ENCODE results near the gene PROB1.

The PROB1 gene

GRCh38 chr5:139393497-139394122, 1.3 kb downstream of the PROB1 start:
- H3K4me1 ChIP-seq (ENCODE audit: control insufficient read depth in 5 of 5, insufficient read depth in 5 of 5, low read length in 5 of 5): peaks cover 0 to 61% (median 42%) of the 10 kb centered on the region in 5 donors

GRCh38 chr5:139392678-139393496, 2.0 kb downstream of the PROB1 start:
- H3K9ac ChIP-seq (ENCODE audit: low read length in 5 of 5): peak overlapping the region in 2 of 5 donors; percentile 10 to 53

More at GRCh38 chr5:139393497-139394122, 1.3 kb downstream of the PROB1 start:
- H3K9me3 ChIP-seq (ENCODE audit: control insufficient read depth in 5 of 5, low read length in 5 of 5): no peaks in the 10 kb centered on the region
- peaks cover 14 to 31% (median 23%) of the 10 kb centered on the region in 5 donors for H3K27me3 ChIP-seq (ENCODE audit: control insufficient read depth in 5 of 5, insufficient read depth in 4 of 5, low read length in 5 of 5)
- H3K27ac ChIP-seq (ENCODE audit: low read depth, low read length): no peak overlapping the region
- peak overlapping the region in 2 of 5 donors; percentile 25 to 53 for H3K9ac ChIP-seq (ENCODE audit: low read length in 5 of 5)
- H3K36me3 ChIP-seq (ENCODE audit: control insufficient read depth in 5 of 5, insufficient read depth in 5 of 5, low read length in 5 of 5): no peaks in the 10 kb centered on the region
- peak overlapping the region; percentile 35 to 67 (median 59) for H3K4me3 ChIP-seq (ENCODE audit: low read depth in 1 of 5, low read length in 5 of 5)

GRCh38 chr5:139392324-139392677, 2.6 kb downstream of the PROB1 start:
- Histone ChIP-seq H3K36me3 (ENCODE audit: control insufficient read depth in 5 of 5, insufficient read depth in 5 of 5, low read length in 5 of 5) (no peaks in the 10 kb centered on the region), H3K27me3 (ENCODE audit: control insufficient read depth in 5 of 5, insufficient read depth in 4 of 5, low read length in 5 of 5) (peaks cover 14 to 31% (median 23%) of the 10 kb centered on the region in 5 donors), H3K4me1 (ENCODE audit: control insufficient read depth in 5 of 5, insufficient read depth in 5 of 5, low read length in 5 of 5) (peaks cover 0 to 71% (median 44%) of the 10 kb centered on the region in 5 donors), H3K4me3 (ENCODE audit: low read depth in 1 of 5, low read length in 5 of 5) (peak overlapping the region in 2 of 5 donors; percentile 64 to 67), H3K9me3 (ENCODE audit: control insufficient read depth in 5 of 5, low read length in 5 of 5) (no peaks in the 10 kb centered on the region), H3K9ac (ENCODE audit: low read length in 5 of 5) (peak overlapping the region in 1 of 5 donors; percentile 14), H3K27ac (ENCODE audit: low read depth, low read length) (no peak overlapping the region)

More at GRCh38 chr5:139392678-139393496, 2.0 kb downstream of the PROB1 start:
- Histone ChIP-seq H3K27ac (ENCODE audit: low read depth, low read length) (no peak overlapping the region), H3K9me3 (ENCODE audit: control insufficient read depth in 5 of 5, low read length in 5 of 5) (no peaks in the 10 kb centered on the region), H3K27me3 (ENCODE audit: control insufficient read depth in 5 of 5, insufficient read depth in 4 of 5, low read length in 5 of 5) (peaks cover 14 to 31% (median 23%) of the 10 kb centered on the region in 5 donors), H3K4me1 (ENCODE audit: control insufficient read depth in 5 of 5, insufficient read depth in 5 of 5, low read length in 5 of 5) (peaks cover 0 to 68% (median 44%) of the 10 kb centered on the region in 5 donors), H3K4me3 (ENCODE audit: low read depth in 1 of 5, low read length in 5 of 5) (peak overlapping the region; percentile 32 to 67 (median 57)), H3K36me3 (ENCODE audit: control insufficient read depth in 5 of 5, insufficient read depth in 5 of 5, low read length in 5 of 5) (no peaks in the 10 kb centered on the region)

GRCh38 chr5:139391570-139392323, 3.2 kb downstream of the PROB1 start:
- peak overlapping the region in 1 of 5 donors; percentile 67 for H3K4me3 ChIP-seq (ENCODE audit: low read depth in 1 of 5, low read length in 5 of 5)
- H3K4me1 ChIP-seq (ENCODE audit: control insufficient read depth in 5 of 5, insufficient read depth in 5 of 5, low read length in 5 of 5): peaks cover 0 to 71% (median 44%) of the 10 kb centered on the region in 5 donors
- H3K27me3 ChIP-seq (ENCODE audit: control insufficient read depth in 5 of 5, insufficient read depth in 4 of 5, low read length in 5 of 5): peaks cover 14 to 31% (median 23%) of the 10 kb centered on the region in 5 donors
- H3K9me3 ChIP-seq (ENCODE audit: control insufficient read depth in 5 of 5, low read length in 5 of 5): no peaks in the 10 kb centered on the region
- H3K27ac ChIP-seq (ENCODE audit: low read depth, low read length): no peak overlapping the region
- H3K9ac ChIP-seq (ENCODE audit: low read length in 5 of 5): peak overlapping the region in 3 of 5 donors; percentile 12 to 25 (median 14)
- no peaks in the 10 kb centered on the region for H3K36me3 ChIP-seq (ENCODE audit: control insufficient read depth in 5 of 5, insufficient read depth in 5 of 5, low read length in 5 of 5)

GRCh38 chr5:139390639-139391569, 4.0 kb downstream of the PROB1 start:
- Histone ChIP-seq H3K9me3 (ENCODE audit: control insufficient read depth in 5 of 5, low read length in 5 of 5) (no peaks in the 10 kb centered on the region), H3K9ac (ENCODE audit: low read length in 5 of 5) (peak overlapping the region in 1 of 5 donors; percentile 12), H3K27ac (ENCODE audit: low read depth, low read length) (no peak overlapping the region), H3K27me3 (ENCODE audit: control insufficient read depth in 5 of 5, insufficient read depth in 4 of 5, low read length in 5 of 5) (peaks cover 14 to 30% (median 23%) of the 10 kb centered on the region in 5 donors), H3K4me1 (ENCODE audit: control insufficient read depth in 5 of 5, insufficient read depth in 5 of 5, low read length in 5 of 5) (peaks cover 0 to 68% (median 44%) of the 10 kb centered on the region in 5 donors), H3K4me3 (ENCODE audit: low read depth in 1 of 5, low read length in 5 of 5) (peak overlapping the region in 1 of 5 donors; percentile 67), H3K36me3 (ENCODE audit: control insufficient read depth in 5 of 5, insufficient read depth in 5 of 5, low read length in 5 of 5) (no peaks in the 10 kb centered on the region)

GRCh38 chr5:139389701-139390638, 4.9 kb downstream of the PROB1 start, which contains the start of gene MZB1:
Gene MZB1, minus strand, starts transcription at chr5:139389913. Its CDS starts 57 bp downstream, at chr5:139389856.
- H3K4me1 ChIP-seq (ENCODE audit: control insufficient read depth in 5 of 5, insufficient read depth in 5 of 5, low read length in 5 of 5): peaks cover 0 to 60% (median 43%) of the 10 kb centered on the region in 5 donors
- no peaks in the 10 kb centered on the region for H3K9me3 ChIP-seq (ENCODE audit: control insufficient read depth in 5 of 5, low read length in 5 of 5)
- H3K4me3 ChIP-seq (ENCODE audit: low read depth in 1 of 5, low read length in 5 of 5): no peak within 1 kb of the TSS
- no peaks in the 10 kb centered on the region for H3K36me3 ChIP-seq (ENCODE audit: control insufficient read depth in 5 of 5, insufficient read depth in 5 of 5, low read length in 5 of 5)
- peaks cover 11 to 23% (median 17%) of the 10 kb centered on the region in 5 donors for H3K27me3 ChIP-seq (ENCODE audit: control insufficient read depth in 5 of 5, insufficient read depth in 4 of 5, low read length in 5 of 5)
- no peak within 1 kb of the TSS for H3K27ac ChIP-seq (ENCODE audit: low read depth, low read length)
- no peak within 1 kb of the TSS for H3K9ac ChIP-seq (ENCODE audit: low read length in 5 of 5)

- H3K9ac ChIP-seq (ENCODE audit: low read length in 5 of 5): no peak overlapping the region
Observed at GRCh38 chr5:139388198-139388821, 6.6 kb downstream of the PROB1 start.

GRCh38 chr5:139387611-139388197, 7.2 kb downstream of the PROB1 start:
- Histone ChIP-seq H3K9me3 (ENCODE audit: control insufficient read depth in 5 of 5, low read length in 5 of 5) (no peaks in the 10 kb centered on the region), H3K27me3 (ENCODE audit: control insufficient read depth in 5 of 5, insufficient read depth in 4 of 5, low read length in 5 of 5) (peaks cover 0 to 5% (median under 1%) of the 10 kb centered on the region in 5 donors), H3K4me3 (ENCODE audit: low read depth in 1 of 5, low read length in 5 of 5) (no peak overlapping the region), H3K27ac (ENCODE audit: low read depth, low read length) (no peak overlapping the region), H3K36me3 (ENCODE audit: control insufficient read depth in 5 of 5, insufficient read depth in 5 of 5, low read length in 5 of 5) (no peaks in the 10 kb centered on the region), H3K9ac (ENCODE audit: low read length in 5 of 5) (no peak overlapping the region), H3K4me1 (ENCODE audit: control insufficient read depth in 5 of 5, insufficient read depth in 5 of 5, low read length in 5 of 5) (peaks cover 0 to 50% (median 30%) of the 10 kb centered on the region in 5 donors)

More at GRCh38 chr5:139388198-139388821, 6.6 kb downstream of the PROB1 start:
- Histone ChIP-seq H3K27ac (ENCODE audit: low read depth, low read length) (no peak overlapping the region), H3K4me3 (ENCODE audit: low read depth in 1 of 5, low read length in 5 of 5) (no peak overlapping the region), H3K36me3 (ENCODE audit: control insufficient read depth in 5 of 5, insufficient read depth in 5 of 5, low read length in 5 of 5) (no peaks in the 10 kb centered on the region), H3K27me3 (ENCODE audit: control insufficient read depth in 5 of 5, insufficient read depth in 4 of 5, low read length in 5 of 5) (peaks cover 5 to 9% (median 6%) of the 10 kb centered on the region in 5 donors), H3K9me3 (ENCODE audit: control insufficient read depth in 5 of 5, low read length in 5 of 5) (no peaks in the 10 kb centered on the region), H3K4me1 (ENCODE audit: control insufficient read depth in 5 of 5, insufficient read depth in 5 of 5, low read length in 5 of 5) (peaks cover 0 to 56% (median 36%) of the 10 kb centered on the region in 5 donors)

Measured in subcutaneous abdominal adipose tissue (tissue), 5 donors.